Measurements from ENCODE around the gene MAST4.

Gene MAST4

GRCh38 chr5:66994790-66995189 lies 398.6 kb downstream of the MAST4 start:
- TF ChIP-seq GABPA (IDR thresholded peaks at IDR 0.05; ENCODE audit: low read depth): no peak
- no peak for TF ChIP-seq SPI1 (IDR thresholded peaks at IDR 0.05; ENCODE audit: borderline replicate concordance, low read depth)
- TF ChIP-seq, protein P1, sequence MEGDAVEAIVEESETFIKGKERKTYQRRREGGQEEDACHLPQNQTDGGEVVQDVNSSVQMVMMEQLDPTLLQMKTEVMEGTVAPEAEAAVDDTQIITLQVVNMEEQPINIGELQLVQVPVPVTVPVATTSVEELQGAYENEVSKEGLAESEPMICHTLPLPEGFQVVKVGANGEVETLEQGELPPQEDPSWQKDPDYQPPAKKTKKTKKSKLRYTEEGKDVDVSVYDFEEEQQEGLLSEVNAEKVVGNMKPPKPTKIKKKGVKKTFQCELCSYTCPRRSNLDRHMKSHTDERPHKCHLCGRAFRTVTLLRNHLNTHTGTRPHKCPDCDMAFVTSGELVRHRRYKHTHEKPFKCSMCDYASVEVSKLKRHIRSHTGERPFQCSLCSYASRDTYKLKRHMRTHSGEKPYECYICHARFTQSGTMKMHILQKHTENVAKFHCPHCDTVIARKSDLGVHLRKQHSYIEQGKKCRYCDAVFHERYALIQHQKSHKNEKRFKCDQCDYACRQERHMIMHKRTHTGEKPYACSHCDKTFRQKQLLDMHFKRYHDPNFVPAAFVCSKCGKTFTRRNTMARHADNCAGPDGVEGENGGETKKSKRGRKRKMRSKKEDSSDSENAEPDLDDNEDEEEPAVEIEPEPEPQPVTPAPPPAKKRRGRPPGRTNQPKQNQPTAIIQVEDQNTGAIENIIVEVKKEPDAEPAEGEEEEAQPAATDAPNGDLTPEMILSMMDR (IDR thresholded peaks at IDR 0.05; ENCODE audit: insufficient read depth, low read length): no peak
- TF ChIP-seq POLR2AphosphoS5 (IDR thresholded peaks at IDR 0.05; ENCODE audit: low read depth): no peak
- no peak for TF ChIP-seq REST (IDR thresholded peaks at IDR 0.05; ENCODE audit: insufficient replicate concordance, low read depth)
- Histone ChIP-seq H3K27ac (replicated peaks) (no peak overlapping the region), H3K4me3 (replicated peaks; ENCODE audit: insufficient read depth, low read length) (no peak overlapping the region), H3K27me3 (ENCODE audit: insufficient read depth, poor library complexity, severe bottlenecking) (no peaks in the 10 kb centered on the region)
- DNase-seq (ENCODE audit: low read depth in 1 of 2, low spot score in 1 of 2): no peak

- DNase-seq (ENCODE audit: low read depth in 1 of 2, low spot score in 1 of 2): no peak
- Histone ChIP-seq H3K27ac (replicated peaks) (no peak overlapping the region), H3K4me3 (replicated peaks; ENCODE audit: insufficient read depth, low read length) (no peak overlapping the region), H3K27me3 (ENCODE audit: insufficient read depth, poor library complexity, severe bottlenecking) (peaks cover 2% of the 10 kb centered on the region)
- TF ChIP-seq GABPA (IDR thresholded peaks at IDR 0.05; ENCODE audit: low read depth): no peak
- no peak for TF ChIP-seq POLR2AphosphoS5 (IDR thresholded peaks at IDR 0.05; ENCODE audit: low read depth)
- TF ChIP-seq, protein P1 (IDR thresholded peaks at IDR 0.05; ENCODE audit: insufficient read depth, low read length): no peak
- no peak for TF ChIP-seq REST (IDR thresholded peaks at IDR 0.05; ENCODE audit: insufficient replicate concordance, low read depth)
- no peak for TF ChIP-seq SPI1 (IDR thresholded peaks at IDR 0.05; ENCODE audit: borderline replicate concordance, low read depth)
These were observed 404.7 kb downstream of the MAST4 start for GRCh38 chr5:67000794-67001475.

GRCh38 chr5:67002832-67003684 lies 406.9 kb downstream of the MAST4 start:
- H3K4me3 ChIP-seq (replicated peaks; ENCODE audit: insufficient read depth, low read length): no peak overlapping the region
- peaks cover 2% of the 10 kb centered on the region for H3K27me3 ChIP-seq (ENCODE audit: insufficient read depth, poor library complexity, severe bottlenecking)
- no peak for TF ChIP-seq SPI1 (IDR thresholded peaks at IDR 0.05; ENCODE audit: borderline replicate concordance, low read depth)
- TF ChIP-seq REST (IDR thresholded peaks at IDR 0.05; ENCODE audit: insufficient replicate concordance, low read depth): no peak
- TF ChIP-seq, protein P1 (IDR thresholded peaks at IDR 0.05; ENCODE audit: insufficient read depth, low read length): no peak
- TF ChIP-seq GABPA (IDR thresholded peaks at IDR 0.05; ENCODE audit: low read depth): no peak
- no peak for TF ChIP-seq POLR2AphosphoS5 (IDR thresholded peaks at IDR 0.05; ENCODE audit: low read depth)
- H3K27ac ChIP-seq (replicated peaks): no peak overlapping the region
- DNase-seq (ENCODE audit: low read depth in 1 of 2, low spot score in 1 of 2): no peak
